GM18870 (cell line): ENCODE results near the gene TPST2.

Experiments used
- ATAC-seq: cut with Tn5 transposase; IDR thresholded peaks from one replicate; pipeline ENCODE4 v1.9.1; 2021; ENCODE audit warnings: moderate library complexity; ENCODE audit not compliant: unreplicated experiment

The TPST2 gene

DNA sequence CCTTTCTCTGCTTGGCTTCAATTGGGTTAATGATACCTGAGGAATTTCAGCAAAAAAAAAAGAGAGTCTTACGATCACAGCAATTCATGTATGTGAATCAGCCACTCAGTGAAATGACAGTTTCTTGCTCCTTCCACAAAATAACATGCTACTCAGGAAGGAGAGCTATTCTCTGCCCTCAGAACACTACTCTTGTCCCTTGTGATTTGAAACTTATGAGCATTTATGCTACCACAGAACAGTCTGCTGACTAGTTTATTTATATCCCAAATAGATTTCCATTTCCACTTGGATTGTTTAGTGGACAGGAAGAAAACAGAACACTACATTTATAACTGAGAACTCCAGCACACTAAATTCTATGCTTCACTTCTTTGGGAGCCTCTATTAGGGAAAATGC lies 86.2 kb downstream of the TPST2 start:
- ATAC-seq, result no peak

DNA sequence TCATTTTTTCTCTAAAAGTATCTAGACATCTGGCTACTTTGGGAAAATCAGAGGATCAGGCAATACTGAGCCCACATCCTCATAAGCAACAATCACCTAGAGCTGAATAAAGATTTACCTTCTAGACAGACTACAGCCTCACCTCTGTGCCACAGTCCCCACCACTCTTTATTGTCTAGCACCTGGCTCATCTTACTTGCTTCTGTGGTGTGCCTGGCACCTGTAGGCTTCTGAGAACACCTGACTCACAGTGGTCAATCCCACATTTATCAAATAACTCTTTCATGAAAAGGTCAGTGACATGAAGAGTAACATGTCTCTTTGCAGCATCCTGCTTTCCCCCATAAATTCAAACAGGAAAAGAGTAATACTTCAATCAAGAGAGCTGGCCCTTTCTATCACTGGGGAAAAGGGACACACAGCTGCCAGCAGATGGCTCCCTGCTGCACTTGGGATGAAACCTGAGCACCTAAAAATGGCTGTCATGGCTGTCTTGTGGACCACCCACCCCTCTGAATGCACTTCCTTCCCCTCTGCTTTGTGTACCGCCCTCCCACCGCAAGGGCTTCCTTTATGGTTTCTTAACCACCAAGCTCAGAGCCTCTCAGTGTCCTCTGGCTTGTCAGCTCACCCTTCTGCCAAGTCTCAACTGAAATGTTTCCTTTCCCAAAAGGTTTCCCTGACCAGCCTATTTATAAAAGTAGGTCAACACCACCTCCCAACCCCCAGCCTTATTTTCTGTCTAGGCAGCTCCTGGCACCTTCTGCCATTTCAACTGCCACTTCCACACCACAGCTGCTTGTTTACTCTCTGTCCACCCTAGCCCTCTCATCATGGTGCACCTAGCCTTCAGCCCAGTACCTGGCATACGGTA lies 87.0 kb downstream of the TPST2 start:
- ATAC-seq, result no peak

DNA sequence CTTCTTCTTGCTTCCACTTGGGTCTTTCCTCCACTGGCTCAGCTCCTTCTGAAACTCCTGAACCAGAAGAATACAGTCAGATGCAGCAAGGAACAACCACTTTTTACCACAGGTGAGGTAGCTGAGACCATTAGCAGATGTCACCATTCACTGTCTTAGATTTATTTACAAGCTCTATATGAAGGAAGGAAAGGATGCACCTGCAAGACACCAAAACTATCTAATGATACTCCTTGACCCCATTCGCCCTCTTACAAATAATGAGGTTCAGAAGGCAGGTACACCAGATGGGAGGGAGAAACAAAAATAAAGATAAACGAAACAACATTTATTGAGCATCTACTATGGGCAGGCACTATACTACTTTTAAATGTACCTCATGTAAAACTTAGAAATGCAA lies 87.9 kb downstream of the TPST2 start:
- no peak for ATAC-seq

DNA sequence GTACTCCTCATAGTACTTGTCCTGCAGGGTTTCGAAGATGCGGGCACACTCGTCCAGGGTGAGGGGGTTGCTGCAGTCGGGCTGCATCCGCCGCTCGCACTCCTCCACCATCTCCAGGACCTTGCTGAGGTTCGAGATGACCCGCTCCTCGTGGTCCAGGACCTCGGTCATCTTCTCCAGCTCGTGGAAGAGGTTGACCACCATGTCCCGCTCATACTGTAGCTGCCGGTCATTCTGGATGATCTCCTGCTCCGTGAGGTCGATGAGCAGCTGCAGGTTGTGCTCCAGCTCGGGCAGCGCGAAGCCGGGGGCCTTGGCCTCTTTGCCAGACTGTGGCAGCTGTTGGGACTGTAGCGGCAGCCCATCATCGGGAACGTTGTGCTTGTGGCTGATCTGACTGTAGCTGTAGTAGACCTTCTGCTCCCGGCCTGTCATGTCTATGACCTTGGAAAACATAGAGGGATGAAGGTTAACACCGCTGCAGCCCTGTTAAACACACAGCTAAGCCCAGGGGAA lies 90.7 kb downstream of the TPST2 start:
- no peak for ATAC-seq

DNA sequence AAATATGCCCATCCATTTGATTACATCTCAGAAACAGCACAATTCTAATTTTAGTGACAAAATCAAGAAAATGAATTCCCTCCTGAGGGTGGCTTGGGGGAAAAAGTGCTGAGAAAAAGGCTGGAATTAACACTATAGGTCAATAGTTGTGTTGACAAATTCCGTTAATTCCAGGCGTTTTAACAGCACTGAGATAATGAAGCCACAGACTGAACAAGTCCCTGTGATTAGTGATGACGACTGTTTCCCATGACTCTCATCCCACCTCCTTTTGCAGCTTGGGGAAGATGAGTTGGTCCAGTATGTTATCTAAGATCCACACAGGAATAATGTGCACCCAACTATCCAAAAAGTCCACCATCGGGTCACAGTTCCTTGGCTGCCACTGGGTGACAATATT lies 93.5 kb downstream of the TPST2 start:
- no peak for ATAC-seq

DNA sequence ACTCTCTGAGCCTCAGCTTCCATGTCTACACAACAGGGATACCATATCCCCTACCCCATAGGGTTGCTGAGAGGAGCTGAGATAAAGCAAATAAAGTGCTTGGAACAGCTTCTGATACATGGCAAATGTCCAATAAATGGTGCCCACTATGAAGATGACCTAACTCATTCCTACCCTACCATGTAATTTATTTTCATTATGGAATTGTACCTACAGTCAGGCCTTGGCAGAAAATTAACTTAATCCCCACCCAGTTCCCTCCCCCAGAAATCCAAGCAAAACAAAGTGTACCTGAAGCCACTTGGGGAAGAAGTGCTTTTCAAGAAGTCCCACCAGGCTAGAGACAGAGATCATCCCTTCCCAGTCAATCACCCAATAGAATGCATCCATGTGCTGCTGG lies 95.4 kb downstream of the TPST2 start:
- ATAC-seq, result no peak

DNA sequence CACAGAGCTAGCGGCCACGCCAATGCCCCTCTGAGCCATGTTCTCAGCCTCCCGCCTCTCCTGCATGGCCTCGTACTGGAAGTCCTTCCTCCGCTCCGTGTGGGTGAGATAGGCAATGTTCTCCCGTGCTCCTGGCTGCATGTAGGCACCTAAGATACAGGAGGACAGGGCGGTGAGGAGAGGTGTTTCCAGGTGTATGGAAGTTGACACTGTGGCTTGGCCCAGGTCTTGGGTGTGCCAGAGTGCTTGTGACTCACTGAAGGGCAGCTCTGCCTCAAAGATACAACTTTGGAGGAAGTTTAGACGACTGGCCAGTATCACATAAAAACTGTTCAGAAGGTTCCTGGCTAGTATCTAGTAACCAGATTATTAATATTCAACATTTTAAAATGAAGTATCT lies 97.7 kb downstream of the TPST2 start:
- ATAC-seq, result no peak

DNA sequence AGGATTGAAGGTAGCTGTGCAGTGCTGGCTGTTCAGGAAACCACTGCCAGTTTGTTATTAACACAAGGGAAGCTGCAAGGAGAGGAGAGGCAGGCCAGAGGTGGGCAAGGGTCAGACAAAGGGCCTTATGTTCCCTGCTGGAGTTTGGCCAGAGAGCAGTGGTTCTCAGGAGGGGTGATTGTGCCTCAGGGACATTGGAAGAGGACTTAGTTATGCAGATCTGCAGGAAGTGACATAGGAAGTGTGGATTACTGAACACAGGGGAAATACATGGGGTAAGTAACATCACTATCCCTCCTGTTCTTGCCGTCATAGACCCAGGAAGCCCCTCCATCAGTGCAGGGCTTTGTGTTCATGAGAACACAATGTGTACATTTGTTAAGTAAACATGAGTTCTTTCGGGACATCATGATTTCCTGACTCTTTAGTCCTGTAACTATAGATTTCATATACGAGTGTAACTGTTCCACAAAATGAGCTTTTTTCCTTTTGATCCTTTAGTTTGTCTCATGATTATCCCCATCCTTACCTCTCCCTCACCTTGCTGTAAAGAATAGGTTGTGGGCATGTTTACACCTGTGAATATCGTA lies 100.4 kb downstream of the TPST2 start:
- no peak for ATAC-seq

DNA sequence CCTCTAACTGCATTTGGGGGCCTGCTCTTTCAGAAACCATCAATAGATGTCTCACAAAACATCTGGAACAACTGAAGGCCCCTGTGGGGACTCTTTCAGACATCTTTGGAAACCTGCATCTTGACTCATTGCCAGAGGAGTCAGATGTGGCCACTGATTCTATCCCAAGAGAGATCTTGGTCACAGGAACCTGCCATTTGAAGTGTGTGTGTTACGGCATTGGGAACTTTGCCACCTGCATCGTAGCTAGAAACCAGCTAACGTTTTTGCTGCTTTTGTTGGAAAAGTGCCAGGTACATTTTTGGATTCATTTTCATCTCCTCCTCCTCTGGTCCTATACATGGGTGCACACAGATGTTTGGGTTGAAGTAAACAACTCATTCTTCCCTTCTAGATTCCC lies 101.9 kb downstream of the TPST2 start:
- no peak for ATAC-seq

DNA sequence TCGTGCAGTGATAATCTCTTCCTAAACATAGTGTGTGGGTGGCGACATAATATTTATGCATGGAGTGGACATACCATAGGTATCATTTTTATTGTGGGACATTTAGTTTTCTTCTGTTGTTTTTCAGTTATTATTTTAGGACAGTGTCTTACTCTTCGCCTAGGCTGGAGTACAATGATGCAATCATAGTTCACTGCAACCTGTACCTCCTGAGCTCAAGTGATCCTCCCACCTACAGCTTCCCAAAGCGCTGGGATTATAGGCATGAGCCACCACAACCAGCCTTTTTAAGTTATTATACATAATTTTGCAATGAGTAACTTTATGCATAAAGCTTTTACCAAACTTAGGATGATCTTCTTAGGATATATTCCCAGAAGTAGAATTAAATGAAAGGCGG lies 103.5 kb downstream of the TPST2 start:
- ATAC-seq, result no peak

DNA sequence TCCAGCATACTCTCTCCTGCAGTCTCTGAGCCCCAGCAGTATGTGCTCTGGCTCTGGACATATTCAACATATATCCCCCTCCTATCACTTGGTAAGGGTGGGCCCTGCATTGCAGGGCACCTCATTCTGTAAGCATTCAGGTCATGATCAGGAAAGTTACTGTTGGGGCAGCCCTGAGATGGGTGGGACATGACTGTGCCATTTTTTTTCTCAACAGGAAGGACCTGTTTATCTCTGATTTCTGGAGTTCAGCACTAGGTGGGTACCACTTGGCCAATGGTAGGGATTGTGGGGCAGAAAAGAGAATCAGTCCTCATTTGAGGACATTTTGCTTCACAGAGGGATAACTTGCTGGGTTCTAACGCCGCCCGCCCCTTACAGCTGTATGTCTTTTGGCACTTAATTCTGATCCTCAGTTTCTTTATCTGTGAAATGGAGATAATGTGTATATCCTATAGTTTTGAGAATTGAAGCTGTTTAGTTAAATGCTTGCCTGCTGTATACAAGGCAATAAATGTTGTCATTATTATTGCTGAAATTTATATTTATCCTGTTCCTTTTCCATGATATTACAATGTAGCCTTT lies 104.0 kb downstream of the TPST2 start:
- no peak for ATAC-seq

DNA sequence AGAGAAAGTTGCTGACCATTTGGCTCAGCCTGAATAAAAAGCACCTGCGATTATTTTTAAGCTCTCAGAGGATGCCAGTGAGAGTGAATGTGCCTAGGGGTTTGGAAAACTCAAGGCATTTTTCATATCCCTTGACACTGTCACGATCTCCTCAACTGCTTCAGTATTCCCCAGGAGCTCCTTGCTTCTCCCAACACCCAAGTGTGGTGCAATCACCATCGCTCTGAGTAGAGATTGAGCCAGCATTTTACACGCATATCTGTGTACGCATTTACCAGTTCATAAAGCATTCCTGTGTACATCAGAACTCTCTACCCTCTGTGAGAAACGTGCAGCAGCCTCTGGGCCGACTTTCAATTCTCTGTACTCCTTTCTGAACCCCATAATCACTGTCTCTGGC lies 104.9 kb downstream of the TPST2 start:
- no peak for ATAC-seq

DNA sequence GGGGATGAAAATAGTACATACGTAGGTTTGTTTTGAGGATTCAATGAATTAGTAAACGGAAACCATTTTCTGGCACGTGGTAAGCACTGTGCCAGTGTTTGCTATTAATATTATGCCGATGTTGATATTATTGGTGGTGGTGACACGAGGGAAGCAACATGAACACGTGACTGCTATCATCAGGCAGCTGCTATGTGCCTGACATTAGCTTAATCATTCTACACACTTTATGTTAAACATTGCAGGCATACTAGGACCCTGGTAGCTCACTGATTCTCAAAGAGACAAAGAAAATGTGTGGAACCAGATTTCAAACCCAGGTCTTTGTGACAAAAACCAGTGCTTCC lies 105.6 kb downstream of the TPST2 start:
- ATAC-seq, result peak; percentile 7

DNA sequence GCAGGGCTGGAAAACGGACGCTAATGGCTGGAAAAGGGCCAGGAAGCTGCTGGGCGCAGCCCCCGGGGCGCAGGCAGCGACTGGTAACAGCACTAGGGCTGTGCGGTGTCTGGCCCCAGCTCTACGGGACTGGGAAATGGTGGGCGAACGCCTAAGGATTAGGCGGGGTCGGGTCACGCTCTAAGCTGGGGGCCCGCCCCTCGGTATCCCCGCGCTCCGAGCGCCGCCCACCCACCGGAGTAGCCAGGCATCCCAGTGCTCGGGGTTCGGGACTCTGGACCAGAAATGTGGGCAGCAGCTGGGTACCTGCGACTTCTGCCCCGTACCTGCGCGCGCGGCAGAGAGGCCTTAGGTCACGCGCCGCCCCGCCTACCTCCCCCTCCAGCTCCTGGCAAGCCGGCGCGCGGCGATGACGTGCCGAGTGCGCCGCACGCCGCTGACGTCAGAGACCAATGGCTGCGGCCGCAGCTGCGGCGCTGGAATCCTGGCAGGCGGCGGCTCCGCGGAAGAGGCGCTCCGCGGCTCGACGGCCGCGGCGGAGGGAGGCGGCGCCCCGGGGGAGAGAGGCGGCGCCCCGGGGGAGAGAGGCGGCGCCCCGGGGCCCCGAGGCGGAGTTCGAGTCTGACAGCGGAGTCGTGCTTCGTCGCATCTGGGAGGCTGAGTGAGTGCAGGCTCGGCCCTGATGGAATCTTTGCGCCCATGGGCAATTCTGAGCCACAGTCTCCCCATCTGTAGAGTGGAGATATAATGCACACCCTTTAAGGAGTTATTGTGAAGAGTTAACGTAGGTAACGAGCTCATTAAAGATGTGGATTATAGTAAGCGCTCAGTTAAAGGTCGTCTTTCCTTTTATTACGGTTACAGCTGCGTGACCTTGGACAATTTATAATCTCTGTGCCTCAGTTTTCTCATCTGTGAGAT lies 106.2 kb downstream of the TPST2 start, which contains the start of the genes HPS4 and SRRD:
Gene HPS4 (minus strand): TSS at position 345 of the 921 bp plus-strand sequence. CDS start 2,021 bp downstream, outside the sequence.
Gene SRRD (plus strand): TSS at position 439 of the 921 bp plus-strand sequence. CDS start 14 bp downstream, at position 453.
- ATAC-seq, result peak; percentile 37

DNA sequence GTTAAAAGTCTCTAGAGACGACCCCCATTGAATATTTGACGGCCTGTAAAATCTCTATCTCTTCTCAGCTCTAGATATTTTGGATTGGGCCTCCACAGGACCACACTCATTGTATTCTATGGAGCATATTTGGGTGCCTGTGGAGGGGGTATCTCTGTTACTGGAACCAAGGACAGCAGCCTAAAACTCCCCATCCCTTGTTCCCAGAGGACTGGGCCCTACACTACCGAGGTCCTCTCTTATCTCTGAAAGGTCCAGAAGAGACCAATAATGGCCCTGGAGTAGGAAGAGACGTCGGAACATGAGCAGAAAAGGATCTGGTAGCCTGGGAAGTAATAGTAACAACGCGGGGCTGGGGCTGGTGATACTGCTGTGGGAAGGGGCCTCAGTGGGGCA lies 106.9 kb downstream of the TPST2 start:
- no peak for ATAC-seq

DNA sequence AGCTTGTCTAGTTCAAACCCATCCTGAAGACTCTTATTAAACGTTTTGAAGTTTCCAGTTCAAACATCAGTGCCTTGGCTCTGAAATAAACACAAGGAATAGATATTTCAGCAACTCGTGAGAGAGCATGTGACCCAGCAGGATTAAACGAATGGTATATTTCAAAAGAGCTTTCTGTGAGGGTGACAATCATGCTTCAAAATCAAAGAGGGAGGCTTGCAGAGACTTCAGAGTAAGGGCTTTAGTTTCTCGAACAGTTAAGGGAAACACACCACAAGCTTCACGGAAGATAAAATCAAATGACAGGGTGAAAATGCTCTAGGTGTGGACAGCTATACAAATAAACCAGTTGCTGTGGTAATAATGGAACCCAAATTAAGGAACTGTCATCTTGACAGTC lies 107.8 kb downstream of the TPST2 start:
- ATAC-seq, result no peak

DNA sequence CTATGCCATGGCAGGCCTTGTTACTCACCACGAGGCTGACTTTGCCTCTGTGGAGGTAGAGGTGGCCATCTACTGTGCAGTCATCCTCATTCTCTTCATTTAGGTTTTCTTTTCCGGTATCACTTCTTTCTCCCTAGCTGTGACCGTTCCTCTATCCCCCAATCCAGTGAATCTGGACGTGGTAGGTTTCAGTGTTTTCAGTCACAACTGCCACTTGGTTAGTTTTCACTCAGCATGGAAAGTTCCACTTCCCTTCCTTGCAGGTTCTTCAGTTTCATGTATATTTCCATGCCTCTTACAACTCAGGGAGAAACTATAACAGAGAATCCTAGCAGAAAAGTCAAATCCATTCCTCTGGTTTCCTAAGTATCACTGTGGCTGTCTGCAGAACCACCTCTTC lies 108.2 kb downstream of the TPST2 start:
- ATAC-seq, result no peak

DNA sequence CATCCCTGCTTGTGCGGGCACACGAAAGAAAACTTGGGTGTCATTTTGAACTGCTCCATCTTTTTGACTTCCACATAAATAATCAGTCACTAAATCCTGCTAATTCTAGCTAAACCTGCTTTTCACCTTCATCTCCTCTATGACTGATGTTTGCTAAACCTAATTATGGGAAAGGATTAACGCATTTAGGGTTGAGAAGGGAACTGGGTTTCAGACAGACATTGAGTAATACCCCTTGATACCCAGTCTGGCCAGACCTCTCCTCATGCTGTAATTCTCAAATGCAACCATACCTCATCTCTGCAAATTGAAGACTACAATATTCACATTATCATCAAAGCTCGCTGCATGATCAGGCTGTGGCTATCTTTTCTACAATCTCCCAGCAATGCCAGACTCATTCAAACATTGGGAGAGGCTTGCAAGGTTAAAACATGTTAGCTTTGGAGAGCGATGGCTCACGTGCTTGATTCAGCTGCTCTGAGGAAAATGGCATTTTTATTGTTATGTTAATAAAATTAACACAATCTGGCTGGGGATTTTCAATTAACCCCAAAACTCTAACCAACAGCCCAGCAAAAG lies 108.7 kb downstream of the TPST2 start:
- ATAC-seq, result no peak

DNA sequence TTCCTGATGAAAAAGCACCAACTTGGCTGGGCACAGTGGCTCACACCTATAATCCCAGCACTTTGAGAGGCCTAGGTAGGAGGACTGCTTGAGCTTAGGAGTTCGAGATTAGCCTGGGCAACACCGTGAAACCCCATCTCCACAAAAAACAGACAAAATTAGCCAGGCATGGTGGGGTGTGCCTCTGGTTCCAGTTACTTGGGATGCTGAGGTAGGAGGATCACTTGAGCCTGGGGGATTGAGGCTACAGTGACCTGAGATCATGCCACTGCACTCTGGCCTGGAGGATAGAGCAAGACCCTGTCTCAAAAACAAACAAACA lies 109.4 kb downstream of the TPST2 start:
- no peak for ATAC-seq

DNA sequence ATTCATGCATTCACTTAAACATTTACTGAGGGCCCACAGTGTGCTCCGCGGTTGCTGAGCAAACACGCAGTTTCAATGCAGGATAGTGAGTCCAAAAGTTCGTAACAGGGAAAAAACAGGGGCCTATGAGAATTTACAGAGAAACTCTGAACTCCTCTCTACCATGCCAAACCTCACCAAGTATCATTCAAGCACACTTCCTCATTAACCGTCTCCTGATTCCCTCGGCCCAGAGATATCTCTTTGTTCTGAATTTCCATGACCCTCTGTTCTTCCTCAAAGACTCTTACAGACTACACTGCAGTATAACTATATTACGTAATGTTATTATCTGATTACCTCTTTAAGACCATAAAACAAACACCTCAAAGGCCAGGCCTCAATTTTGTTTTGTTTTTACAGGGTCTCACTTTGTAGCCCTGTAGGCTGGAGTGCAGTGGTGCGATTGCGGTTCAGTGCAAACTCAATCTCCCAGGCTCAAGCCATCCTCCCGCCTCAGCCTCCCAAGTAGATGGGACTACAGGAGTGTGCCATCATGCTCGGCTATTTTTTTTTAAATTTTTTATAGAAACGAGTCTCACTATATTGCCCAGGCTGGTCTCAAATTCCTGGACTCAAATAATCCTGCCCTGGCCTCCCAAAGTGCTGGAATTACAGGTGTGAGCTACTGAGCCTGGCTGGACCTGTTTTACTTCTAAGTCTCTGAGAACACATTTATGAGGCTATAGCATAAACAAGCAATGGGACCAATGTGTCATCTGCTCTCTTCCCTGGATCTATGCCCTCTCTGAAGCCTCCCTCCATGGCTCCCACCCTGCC lies 109.9 kb downstream of the TPST2 start:
- no peak for ATAC-seq
